Panc1 (cell line): ENCODE measurements around the gene CLEC17A. TPM values are rescaled to one million over a fixed set of nuclear protein-coding genes. Genes with fewer than 3 reads are reported as not detected.
A peak's percentile ranks its signal among the peaks of the same experiment; 100 is the strongest.

Experiments used
- ATAC-seq: fragments of 200-7000 bp; cut with Tn5 transposase; 2 replicates; pipeline ENCODE4 v1.9.1; 2020; ENCODE audit warnings: mild to moderate bottlenecking, moderate library complexity
- BruUV-seq: library from RNA; stranded (reverse); fragments of 400-500 nt; replicated peaks from 2 replicates; lab custom pipeline; 2021; lab: Mats Ljungman, UMichigan
- CTCF ChIA-PET: fragments of 300-600 bp; sonication (Branson Sonifier 250); formaldehyde crosslinking; loops from one replicate; lab custom pipeline; 2022; ENCODE audit warnings: antibody characterized with exemption; lab: Charles Lee
- POLR2A ChIA-PET: fragments of 300-600 bp; sonication (Branson Sonifier 250); formaldehyde crosslinking; loops from one replicate; lab custom pipeline; 2022; ENCODE audit warnings: antibody characterized with exemption; lab: Charles Lee
- DNase-seq: peaks from one replicate; pipeline ENCODE4 v3.0.0-alpha.2; 2010; ENCODE audit warnings: low read depth, low spot score
- H3K27ac ChIP-seq: 2 replicates; pipeline ENCODE4 v1.5.1; 2011; ENCODE audit warnings: mild to moderate bottlenecking, low read length, inconsistent platforms
- H3K27me3 ChIP-seq: fragments of 200-500 bp; sonication (Bioruptor generic); 2 replicates; pipeline ENCODE4 v1.6.0; 2014; ENCODE audit warnings: low read length, inconsistent platforms; ENCODE audit not compliant: control insufficient read depth, insufficient read depth
- H3K36me3 ChIP-seq: fragments of 200-500 bp; sonication (Bioruptor generic); 2 replicates; pipeline ENCODE4 v1.5.1; 2014; ENCODE audit warnings: inconsistent platforms, mild to moderate bottlenecking, low read length, moderate library complexity; ENCODE audit not compliant: control insufficient read depth, insufficient read depth
- H3K4me1 ChIP-seq: 2 replicates; pipeline ENCODE4 v1.5.1; 2011; ENCODE audit warnings: inconsistent platforms, mild to moderate bottlenecking, low read length, moderate library complexity; ENCODE audit not compliant: control insufficient read depth, insufficient read depth
- H3K4me3 ChIP-seq, 2 experiments: 2 replicates each; pipeline ENCODE4 v1.5.1; 2011 to 2012; ENCODE audit warnings: low read depth in 2 of 2, low read length in 2 of 2, mild to moderate bottlenecking in 2 of 2, inconsistent platforms in 1 of 2, moderate library complexity in 1 of 2
- H3K9me3 ChIP-seq: fragments of 200-500 bp; sonication (Bioruptor generic); 2 replicates; pipeline ENCODE4 v1.5.1; 2014; ENCODE audit warnings: low read depth, mild to moderate bottlenecking, inconsistent platforms, low read length, moderate library complexity; ENCODE audit not compliant: control insufficient read depth, insufficient read depth
- POLR2AphosphoS5 ChIP-seq: IDR thresholded peaks from 2 replicates; pipeline ENCODE4 v1.6.1; 2012; ENCODE audit warnings: mild to moderate bottlenecking, low read depth, low read length, moderate library complexity
- SIN3A ChIP-seq: IDR thresholded peaks from 2 replicates; pipeline ENCODE4 v1.6.1; 2012; ENCODE audit warnings: low read depth, mild to moderate bottlenecking, low read length, moderate library complexity, borderline replicate concordance; ENCODE audit not compliant: insufficient read depth
- TCF7L2 ChIP-seq: IDR thresholded peaks from 2 replicates; pipeline ENCODE4 v1.6.1; 2011; ENCODE audit warnings: mild to moderate bottlenecking, low read depth, low read length, inconsistent platforms
- in situ Hi-C: cut with HindIII; loops from 2 replicates; pipeline ENCODE4 v1.10.0; 2016; ENCODE audit warnings: low sequenced_read_pairs, low pct_unique_long_range_greater_than_20kb
- intact Hi-C: fragments of 100-400 bp; cut with micrococcal nuclease; formaldehyde crosslinking; loops from one replicate; pipeline ENCODE4 v1.10.0; 2022; ENCODE audit not compliant: unreplicated experiment
- total RNA-seq: library from RNA; stranded (reverse); gene quantifications from one replicate; pipeline ENCODE4 v1.2.1, GENCODE V29; 2021; ENCODE audit not compliant: unreplicated experiment
- TF ChIP-seq, protein P1 (sequence below): fragments of 450-650 bp; IDR thresholded peaks from 2 replicates; pipeline ENCODE4 v1.5.1; 2017; ENCODE audit warnings: mild to moderate bottlenecking
- TF ChIP-seq, protein P2 (sequence below), 2 experiments: IDR thresholded peaks; 2 replicates each; pipeline ENCODE4 v1.6.1; 2011 to 2012; ENCODE audit warnings: low read depth in 2 of 2, control low read depth in 1 of 2, low read length in 1 of 2, mild to moderate bottlenecking in 1 of 2, moderate library complexity in 1 of 2; ENCODE audit not compliant: insufficient read depth in 1 of 2

CLEC17A gene
- total RNA-seq, 1 experiment from 2014 or later, result not detected

DNA sequence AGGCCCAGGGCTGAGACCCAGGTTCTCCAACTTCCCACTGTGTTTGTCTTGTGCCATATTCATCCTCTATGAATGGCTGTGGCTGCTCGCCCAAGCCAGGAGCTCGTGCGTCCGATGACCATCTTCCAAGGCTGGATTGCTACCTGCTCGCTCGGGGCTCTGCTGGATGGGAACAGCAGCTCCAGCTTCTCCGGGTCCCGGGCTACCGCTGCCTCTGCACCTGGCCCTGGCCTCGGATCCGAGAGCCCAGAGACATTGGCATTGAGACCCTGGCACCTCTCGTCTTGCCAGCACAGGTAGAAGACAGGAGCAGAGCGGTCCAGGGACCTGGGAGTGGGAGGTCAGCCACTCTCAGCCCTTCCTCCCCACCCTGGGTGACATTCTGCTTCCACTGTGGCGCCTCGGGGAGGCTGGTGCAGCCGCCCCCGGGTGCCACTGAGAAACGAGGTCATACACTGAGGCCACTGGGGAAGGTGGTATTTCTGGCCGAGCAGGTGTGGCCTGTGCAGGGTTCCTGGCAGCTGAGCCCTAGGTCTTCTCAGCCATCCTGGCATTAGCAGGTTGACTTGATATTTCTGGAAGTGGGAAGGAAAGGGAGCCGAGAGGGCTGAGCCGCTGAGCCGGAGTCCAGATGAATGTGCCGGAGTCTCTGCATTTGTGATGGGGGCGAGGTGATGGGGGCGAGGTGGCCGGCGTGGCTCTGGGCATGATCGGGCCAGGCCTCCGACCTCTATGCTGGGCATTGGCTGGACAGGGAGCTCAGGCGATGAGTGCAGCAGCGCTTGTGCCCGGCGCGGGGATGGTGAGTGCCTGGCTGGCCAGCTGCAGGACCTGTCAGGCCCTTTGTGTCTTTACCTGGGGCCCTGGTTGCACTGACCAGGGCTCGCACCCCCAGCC is 29.6 kb upstream of the CLEC17A start:
- Histone ChIP-seq H3K27me3 (no peaks in the 10 kb centered on the region), H3K9me3 (no peaks in the 10 kb centered on the region), H3K27ac (peak overlapping the region; percentile 69), H3K4me3 (no peak overlapping the region), H3K4me1 (peaks cover 52% of the 10 kb centered on the region), H3K36me3 (no peaks in the 10 kb centered on the region)
- no peak for TF ChIP-seq TCF7L2
- TF ChIP-seq POLR2AphosphoS5, result no peak
- TF ChIP-seq, protein P1, sequence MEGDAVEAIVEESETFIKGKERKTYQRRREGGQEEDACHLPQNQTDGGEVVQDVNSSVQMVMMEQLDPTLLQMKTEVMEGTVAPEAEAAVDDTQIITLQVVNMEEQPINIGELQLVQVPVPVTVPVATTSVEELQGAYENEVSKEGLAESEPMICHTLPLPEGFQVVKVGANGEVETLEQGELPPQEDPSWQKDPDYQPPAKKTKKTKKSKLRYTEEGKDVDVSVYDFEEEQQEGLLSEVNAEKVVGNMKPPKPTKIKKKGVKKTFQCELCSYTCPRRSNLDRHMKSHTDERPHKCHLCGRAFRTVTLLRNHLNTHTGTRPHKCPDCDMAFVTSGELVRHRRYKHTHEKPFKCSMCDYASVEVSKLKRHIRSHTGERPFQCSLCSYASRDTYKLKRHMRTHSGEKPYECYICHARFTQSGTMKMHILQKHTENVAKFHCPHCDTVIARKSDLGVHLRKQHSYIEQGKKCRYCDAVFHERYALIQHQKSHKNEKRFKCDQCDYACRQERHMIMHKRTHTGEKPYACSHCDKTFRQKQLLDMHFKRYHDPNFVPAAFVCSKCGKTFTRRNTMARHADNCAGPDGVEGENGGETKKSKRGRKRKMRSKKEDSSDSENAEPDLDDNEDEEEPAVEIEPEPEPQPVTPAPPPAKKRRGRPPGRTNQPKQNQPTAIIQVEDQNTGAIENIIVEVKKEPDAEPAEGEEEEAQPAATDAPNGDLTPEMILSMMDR, result no peak
- TF ChIP-seq SIN3A, result no peak
- TF ChIP-seq, protein P2, sequence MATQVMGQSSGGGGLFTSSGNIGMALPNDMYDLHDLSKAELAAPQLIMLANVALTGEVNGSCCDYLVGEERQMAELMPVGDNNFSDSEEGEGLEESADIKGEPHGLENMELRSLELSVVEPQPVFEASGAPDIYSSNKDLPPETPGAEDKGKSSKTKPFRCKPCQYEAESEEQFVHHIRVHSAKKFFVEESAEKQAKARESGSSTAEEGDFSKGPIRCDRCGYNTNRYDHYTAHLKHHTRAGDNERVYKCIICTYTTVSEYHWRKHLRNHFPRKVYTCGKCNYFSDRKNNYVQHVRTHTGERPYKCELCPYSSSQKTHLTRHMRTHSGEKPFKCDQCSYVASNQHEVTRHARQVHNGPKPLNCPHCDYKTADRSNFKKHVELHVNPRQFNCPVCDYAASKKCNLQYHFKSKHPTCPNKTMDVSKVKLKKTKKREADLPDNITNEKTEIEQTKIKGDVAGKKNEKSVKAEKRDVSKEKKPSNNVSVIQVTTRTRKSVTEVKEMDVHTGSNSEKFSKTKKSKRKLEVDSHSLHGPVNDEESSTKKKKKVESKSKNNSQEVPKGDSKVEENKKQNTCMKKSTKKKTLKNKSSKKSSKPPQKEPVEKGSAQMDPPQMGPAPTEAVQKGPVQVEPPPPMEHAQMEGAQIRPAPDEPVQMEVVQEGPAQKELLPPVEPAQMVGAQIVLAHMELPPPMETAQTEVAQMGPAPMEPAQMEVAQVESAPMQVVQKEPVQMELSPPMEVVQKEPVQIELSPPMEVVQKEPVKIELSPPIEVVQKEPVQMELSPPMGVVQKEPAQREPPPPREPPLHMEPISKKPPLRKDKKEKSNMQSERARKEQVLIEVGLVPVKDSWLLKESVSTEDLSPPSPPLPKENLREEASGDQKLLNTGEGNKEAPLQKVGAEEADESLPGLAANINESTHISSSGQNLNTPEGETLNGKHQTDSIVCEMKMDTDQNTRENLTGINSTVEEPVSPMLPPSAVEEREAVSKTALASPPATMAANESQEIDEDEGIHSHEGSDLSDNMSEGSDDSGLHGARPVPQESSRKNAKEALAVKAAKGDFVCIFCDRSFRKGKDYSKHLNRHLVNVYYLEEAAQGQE (IDR thresholded peaks at IDR 0.05; ENCODE audit: insufficient read depth in 1 of 2, low read depth in 2 of 2, low read length in 1 of 2), result no peak
- ChIA-PET POLR2A (no interaction called here), CTCF (no interaction called here)
- in situ Hi-C loops, result no loop called here
- ATAC-seq, result no peak
- intact Hi-C loops, result no loop called here
- BruUV-seq, result no TSS peak
- no peak for DNase-seq

DNA sequence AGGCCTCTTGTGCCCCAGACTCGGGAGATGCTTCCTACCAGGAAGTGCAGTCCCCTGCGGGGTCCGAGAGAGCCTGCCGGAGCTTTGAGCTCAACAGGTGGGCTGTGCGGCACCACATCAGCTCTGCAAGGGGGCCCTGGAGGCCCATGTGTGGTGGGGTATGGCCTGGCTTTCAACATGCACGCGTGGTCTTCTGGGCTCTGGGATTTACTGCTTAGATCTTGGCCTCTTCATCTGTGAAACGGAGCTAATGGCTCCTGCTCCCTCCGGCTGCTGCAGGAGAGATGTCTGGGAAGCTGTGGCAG is 29.0 kb upstream of the CLEC17A start:
- no peak for DNase-seq
- no peak for ATAC-seq
- in situ Hi-C loops (no loop called here), intact Hi-C loops (no loop called here)
- Histone ChIP-seq H3K4me1 (peaks cover 58% of the 10 kb centered on the region), H3K27me3 (no peaks in the 10 kb centered on the region), H3K36me3 (no peaks in the 10 kb centered on the region), H3K9me3 (no peaks in the 10 kb centered on the region), H3K4me3 (no peak overlapping the region), H3K27ac (peak overlapping the region; percentile 69)
- no TSS peak for BruUV-seq
- ChIA-PET POLR2A (no interaction called here), CTCF (interaction anchor here (0.6 kb wide), 1 partner anchor 12 kb away, joined by 5 read pairs; no protein-coding TSS in a partner anchor)
- TF ChIP-seq, protein P1, result no peak
- TF ChIP-seq POLR2AphosphoS5, result no peak
